Parathyroid adenoma (tissue), 2 donors: ENCODE measurements around the gene RPS6KA2.

ENCODE experiments used
- H2AFZ ChIP-seq: fragments of 300-600 bp; sonication (generic); one replicate; pipeline ENCODE4 v1.7.0; 2017; ENCODE audit warnings: antibody characterized with exemption, mild to moderate bottlenecking
- H3K27ac ChIP-seq: fragments of 300-600 bp; sonication (generic); one replicate; pipeline ENCODE4 v1.7.0; 2017
- H3K27me3 ChIP-seq: fragments of 300-600 bp; sonication (generic); one replicate; pipeline ENCODE4 v1.7.0; 2017; ENCODE audit warnings: low read length; ENCODE audit not compliant: control insufficient read depth, insufficient read depth
- H3K36me3 ChIP-seq: fragments of 300-600 bp; sonication (generic); one replicate; pipeline ENCODE4 v1.7.0; 2017; ENCODE audit warnings: low read length; ENCODE audit not compliant: control insufficient read depth, insufficient read depth
- H3K4me1 ChIP-seq: fragments of 300-600 bp; sonication (generic); one replicate; pipeline ENCODE4 v1.7.0; 2017; ENCODE audit warnings: control low read depth
- H3K4me2 ChIP-seq: fragments of 300-600 bp; sonication (generic); one replicate; pipeline ENCODE4 v1.7.0; 2017; ENCODE audit warnings: low read length
- H3K4me3 ChIP-seq: fragments of 300-600 bp; sonication (generic); one replicate; pipeline ENCODE4 v1.7.0; 2017; ENCODE audit warnings: low read depth, low read length
- H3K79me2 ChIP-seq: fragments of 300-600 bp; sonication (generic); one replicate; pipeline ENCODE4 v1.7.0; 2017; ENCODE audit warnings: control low read depth
- H3K9ac ChIP-seq: fragments of 300-600 bp; sonication (generic); one replicate; pipeline ENCODE4 v1.7.0; 2017; ENCODE audit warnings: mild to moderate bottlenecking
- H3K9me3 ChIP-seq: fragments of 300-600 bp; sonication (generic); one replicate; pipeline ENCODE4 v1.7.0; 2017; ENCODE audit warnings: low read length; ENCODE audit not compliant: control insufficient read depth
- TF ChIP-seq, protein P1 (sequence below): fragments of 300-600 bp; sonication (generic); IDR thresholded peaks from one replicate; pipeline ENCODE4 v1.7.0; 2017; ENCODE audit warnings: antibody characterized with exemption, mild to moderate bottlenecking
- donor health status: primary hyperparathyroidism.

Gene RPS6KA2

DNA sequence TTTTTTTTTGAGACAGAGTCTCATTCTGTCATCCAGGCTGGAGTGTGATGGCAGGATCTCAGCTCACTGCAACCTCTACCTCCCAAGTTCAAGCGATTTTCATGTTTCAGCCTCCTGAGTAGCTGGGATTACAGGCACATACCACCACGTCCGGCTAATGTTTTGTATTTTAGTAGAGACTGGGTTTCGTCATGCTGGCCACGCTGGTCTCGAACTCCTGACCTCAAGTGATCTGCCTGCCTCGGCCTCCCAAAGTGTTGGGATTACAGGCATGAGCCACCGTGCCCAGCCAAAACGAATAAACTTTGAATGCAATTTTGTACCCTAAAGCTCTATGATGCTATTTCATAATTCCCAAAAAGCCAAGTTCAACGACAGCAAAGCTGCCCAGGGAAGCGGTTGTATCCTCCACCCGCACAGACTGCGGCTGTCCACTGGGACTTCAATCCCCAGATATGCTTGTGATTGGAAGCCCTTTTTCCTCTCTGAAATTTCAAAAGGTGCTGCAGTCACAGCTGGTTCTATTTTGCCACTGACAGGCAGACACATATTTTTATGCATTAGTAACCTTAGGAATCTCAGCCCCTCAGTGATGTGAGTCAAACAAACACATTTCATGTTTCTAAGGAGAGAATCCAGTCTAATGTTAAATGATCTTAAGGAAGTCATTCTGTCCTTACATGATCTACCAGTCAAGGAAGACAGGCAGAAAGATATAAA is 31.8 kb downstream of the RPS6KA2 start:
- H3K27ac ChIP-seq: no peak overlapping the region
- TF ChIP-seq, protein P1, sequence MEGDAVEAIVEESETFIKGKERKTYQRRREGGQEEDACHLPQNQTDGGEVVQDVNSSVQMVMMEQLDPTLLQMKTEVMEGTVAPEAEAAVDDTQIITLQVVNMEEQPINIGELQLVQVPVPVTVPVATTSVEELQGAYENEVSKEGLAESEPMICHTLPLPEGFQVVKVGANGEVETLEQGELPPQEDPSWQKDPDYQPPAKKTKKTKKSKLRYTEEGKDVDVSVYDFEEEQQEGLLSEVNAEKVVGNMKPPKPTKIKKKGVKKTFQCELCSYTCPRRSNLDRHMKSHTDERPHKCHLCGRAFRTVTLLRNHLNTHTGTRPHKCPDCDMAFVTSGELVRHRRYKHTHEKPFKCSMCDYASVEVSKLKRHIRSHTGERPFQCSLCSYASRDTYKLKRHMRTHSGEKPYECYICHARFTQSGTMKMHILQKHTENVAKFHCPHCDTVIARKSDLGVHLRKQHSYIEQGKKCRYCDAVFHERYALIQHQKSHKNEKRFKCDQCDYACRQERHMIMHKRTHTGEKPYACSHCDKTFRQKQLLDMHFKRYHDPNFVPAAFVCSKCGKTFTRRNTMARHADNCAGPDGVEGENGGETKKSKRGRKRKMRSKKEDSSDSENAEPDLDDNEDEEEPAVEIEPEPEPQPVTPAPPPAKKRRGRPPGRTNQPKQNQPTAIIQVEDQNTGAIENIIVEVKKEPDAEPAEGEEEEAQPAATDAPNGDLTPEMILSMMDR: no peak

DNA sequence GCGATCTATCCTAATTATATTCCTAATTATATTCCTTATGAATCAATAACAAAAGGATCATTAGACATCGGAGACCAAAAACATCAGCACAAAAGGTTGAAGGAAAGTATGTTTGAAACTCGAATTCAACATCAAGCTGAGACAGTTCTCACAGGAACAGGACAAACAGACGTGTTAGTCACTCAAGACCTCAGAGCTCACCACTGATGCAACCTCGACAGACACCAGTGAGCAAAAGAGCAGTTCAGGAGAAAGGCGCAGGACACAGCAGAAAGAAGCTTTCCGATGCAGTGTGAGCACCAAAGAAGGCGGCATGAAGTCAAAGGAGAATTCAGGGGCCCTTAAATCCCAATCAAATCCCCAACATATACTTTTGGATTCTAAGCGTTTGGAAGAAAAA is 34.2 kb downstream of the RPS6KA2 start:
- Histone ChIP-seq H3K79me2 (peaks cover 51% of the 10 kb centered on the region), H2AFZ (no peak overlapping the region), H3K9me3 (no peaks in the 10 kb centered on the region), H3K4me1 (peaks cover 53% of the 10 kb centered on the region), H3K36me3 (no peaks in the 10 kb centered on the region), H3K4me3 (no peak overlapping the region), H3K27ac (no peak overlapping the region), H3K4me2 (no peak overlapping the region), H3K27me3 (no peaks in the 10 kb centered on the region), H3K9ac (no peak overlapping the region)
- TF ChIP-seq, protein P1: no peak

More for the DNA sequence above, 31.8 kb downstream of the RPS6KA2 start:
- Histone ChIP-seq H3K9ac (no peak overlapping the region), H3K4me1 (peaks cover 55% of the 10 kb centered on the region), H3K4me2 (no peak overlapping the region), H3K4me3 (no peak overlapping the region), H3K27me3 (no peaks in the 10 kb centered on the region), H3K79me2 (peaks cover 75% of the 10 kb centered on the region), H3K36me3 (no peaks in the 10 kb centered on the region), H3K9me3 (no peaks in the 10 kb centered on the region), H2AFZ (no peak overlapping the region)

DNA sequence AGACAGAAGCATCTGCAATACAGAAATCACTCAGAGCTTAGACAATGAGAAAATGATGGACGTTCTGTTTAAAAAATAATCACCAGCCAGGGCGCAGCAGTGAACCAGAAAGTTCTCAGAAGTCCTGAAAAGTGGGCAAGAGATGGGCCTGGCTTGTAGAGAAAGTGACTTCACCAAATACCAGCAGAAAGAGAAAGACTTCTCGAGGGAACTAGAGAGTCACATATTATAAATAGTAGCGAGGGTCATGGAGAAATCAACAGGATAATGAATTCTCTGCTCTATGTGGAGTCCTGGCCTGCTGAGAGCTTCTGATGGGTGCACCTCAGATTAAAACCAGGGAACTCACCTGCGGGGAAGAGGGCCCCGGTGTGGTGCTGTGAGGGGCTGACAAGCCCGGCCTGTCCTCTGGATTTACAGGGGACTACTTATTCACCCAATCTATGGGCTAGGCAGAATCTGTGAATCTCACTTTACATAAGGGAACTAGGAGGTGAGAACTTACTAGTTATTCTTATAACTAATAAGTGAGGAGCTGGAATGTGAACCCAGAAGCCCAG is 35.0 kb downstream of the RPS6KA2 start:
- H3K9me3 ChIP-seq: no peaks in the 10 kb centered on the region
- peaks cover 51% of the 10 kb centered on the region for H3K4me1 ChIP-seq
- H3K9ac ChIP-seq: no peak overlapping the region
- H3K4me3 ChIP-seq: no peak overlapping the region
- H2AFZ ChIP-seq: no peak overlapping the region
- H3K79me2 ChIP-seq: peaks cover 47% of the 10 kb centered on the region
- TF ChIP-seq, protein P1: no peak
- H3K27ac ChIP-seq: no peak overlapping the region
- no peaks in the 10 kb centered on the region for H3K27me3 ChIP-seq
- H3K4me2 ChIP-seq: no peak overlapping the region
- H3K36me3 ChIP-seq: no peaks in the 10 kb centered on the region

DNA sequence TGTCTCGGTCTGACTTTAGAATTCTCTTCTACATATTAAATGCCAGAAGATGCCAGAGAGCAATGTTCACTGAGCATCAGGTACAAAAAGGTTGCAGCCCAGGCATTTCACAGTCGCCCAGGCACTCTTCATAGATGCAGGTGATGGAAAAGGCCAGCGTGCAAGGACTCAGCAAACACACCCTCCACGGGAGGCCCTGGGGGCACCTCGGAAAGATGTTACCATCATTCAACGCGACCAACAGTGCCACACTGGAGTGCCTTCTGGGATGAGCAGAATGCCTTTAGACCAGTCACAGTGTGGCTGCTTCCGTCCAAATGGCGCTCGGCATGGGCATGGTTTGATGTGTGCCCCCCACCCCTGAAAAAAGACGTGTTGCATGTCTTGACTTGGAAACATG is 36.0 kb downstream of the RPS6KA2 start:
- no peaks in the 10 kb centered on the region for H3K36me3 ChIP-seq

More for the DNA sequence above, 36.0 kb downstream of the RPS6KA2 start:
- no peaks in the 10 kb centered on the region for H3K9me3 ChIP-seq
- peaks cover 45% of the 10 kb centered on the region for H3K79me2 ChIP-seq
- no peak overlapping the region for H2AFZ ChIP-seq
- peak overlapping the region; percentile 89 for H3K27ac ChIP-seq
- TF ChIP-seq, protein P1: no peak
- no peaks in the 10 kb centered on the region for H3K27me3 ChIP-seq
- H3K4me3 ChIP-seq: no peak overlapping the region
- no peak overlapping the region for H3K9ac ChIP-seq
- H3K4me2 ChIP-seq: peak overlapping the region; percentile 23
- H3K4me1 ChIP-seq: peaks cover 56% of the 10 kb centered on the region
